Measurements from ENCODE around the gene LRRC8D.

Gene LRRC8D

DNA sequence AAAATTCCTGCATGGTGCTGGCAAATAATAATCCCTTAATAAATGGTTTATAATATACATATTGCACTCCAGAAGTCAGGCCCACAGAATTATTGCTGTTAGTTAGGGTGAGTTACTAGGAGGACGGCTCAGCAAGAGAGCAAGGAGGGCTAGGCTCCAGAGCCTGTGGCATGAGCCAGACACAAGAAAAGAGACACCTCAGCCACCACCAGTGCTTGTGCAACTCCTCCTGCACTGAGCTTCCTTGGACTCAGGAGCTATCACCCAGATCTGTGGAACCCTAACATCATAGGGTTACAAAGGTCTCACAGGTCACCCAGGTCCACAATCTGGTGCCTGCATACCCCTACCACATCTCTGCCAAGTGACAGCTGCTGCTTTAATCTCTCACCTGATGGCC, 12.8 kb upstream of the LRRC8D start:
- Histone ChIP-seq H3K27me3 (ENCODE audit: insufficient read depth, insufficient read length) (no peaks in the 10 kb centered on the region), H3K36me3 (ENCODE audit: insufficient read depth, insufficient read length, low read length) (no peaks in the 10 kb centered on the region), H3K9me3 (ENCODE audit: insufficient read depth, low read length) (no peaks in the 10 kb centered on the region), H3K9ac (ENCODE audit: insufficient read length, low read depth) (no peak overlapping the region), H3K4me3 (ENCODE audit: insufficient read length, low read depth) (no peak overlapping the region), H3K4me1 (ENCODE audit: insufficient read depth, insufficient read length) (peaks cover 7% of the 10 kb centered on the region)
- DNase-seq (ENCODE audit: low read depth, low spot score) = no peak
- TF ChIP-seq SUZ12 (IDR thresholded peaks at IDR 0.05; ENCODE audit: extremely low read depth, insufficient read depth, insufficient read length) = no peak
- TF ChIP-seq YY1 (IDR thresholded peaks at IDR 0.05; ENCODE audit: insufficient read depth, insufficient read length) = no peak
- TF ChIP-seq ZNF274 (IDR thresholded peaks at IDR 0.05; ENCODE audit: low read depth, low read length) = no peak

DNA sequence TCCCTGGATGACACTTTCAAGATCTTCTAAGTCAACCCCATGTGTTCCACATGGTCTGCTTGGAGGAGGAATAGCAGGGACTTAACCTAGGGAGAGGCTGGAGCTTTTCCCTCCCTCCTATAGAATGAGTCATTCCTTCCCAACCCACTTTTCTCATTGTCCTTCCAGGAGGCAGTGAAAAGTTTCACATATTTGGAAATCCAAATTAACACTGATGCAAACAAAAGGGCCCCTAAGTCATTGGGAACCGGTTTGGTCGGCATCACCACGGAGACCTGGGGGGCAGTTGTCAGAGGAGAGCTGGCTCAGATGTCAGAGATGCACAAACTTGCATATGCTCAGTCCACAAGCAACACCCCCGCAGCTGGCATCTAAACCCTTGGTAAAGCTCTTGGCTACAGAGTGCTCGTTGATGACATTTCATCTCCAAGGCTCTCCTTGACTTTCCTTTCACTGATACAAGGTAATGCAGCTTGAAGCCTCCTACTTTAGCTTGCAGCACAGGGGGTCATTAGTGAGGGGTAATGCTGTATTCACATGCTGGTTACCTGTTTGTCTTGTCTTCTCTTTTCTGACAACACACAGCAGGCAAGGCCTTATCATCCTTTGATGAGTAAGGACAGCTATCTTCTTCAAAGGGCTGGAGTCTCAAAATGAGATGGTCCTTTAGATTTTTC, 12.3 kb upstream of the LRRC8D start:
- H3K27me3 ChIP-seq (ENCODE audit: insufficient read depth, insufficient read length) = no peaks in the 10 kb centered on the region
- no peak for DNase-seq (ENCODE audit: low read depth, low spot score)
- H3K4me1 ChIP-seq (ENCODE audit: insufficient read depth, insufficient read length) = peaks cover 7% of the 10 kb centered on the region

DNA sequence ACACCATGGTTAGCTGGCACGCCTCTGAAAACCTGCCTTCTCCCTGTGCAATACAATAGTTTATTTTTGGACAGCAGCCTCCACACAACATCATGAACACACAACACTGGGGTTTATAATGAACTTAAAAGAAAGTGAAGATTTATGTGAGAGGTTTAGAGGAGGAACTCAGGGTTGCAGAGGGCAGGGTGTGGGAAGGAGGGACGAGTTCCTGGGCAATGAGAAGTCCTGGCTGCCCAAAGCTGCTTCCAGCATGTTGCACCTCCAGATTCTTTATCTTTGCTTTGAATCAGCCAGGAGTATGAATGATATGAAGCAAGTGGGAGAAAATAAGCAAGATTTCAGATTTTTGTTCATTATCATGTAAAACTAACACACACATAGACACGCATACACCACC, 11.3 kb upstream of the LRRC8D start:
- H3K9me3 ChIP-seq (ENCODE audit: insufficient read depth, low read length) = no peaks in the 10 kb centered on the region
- H3K4me1 ChIP-seq (ENCODE audit: insufficient read depth, insufficient read length) = peaks cover 7% of the 10 kb centered on the region
- H3K27me3 ChIP-seq (ENCODE audit: insufficient read depth, insufficient read length) = no peaks in the 10 kb centered on the region
- no peak overlapping the region for H3K9ac ChIP-seq (ENCODE audit: insufficient read length, low read depth)
- no peak for TF ChIP-seq ZNF274 (IDR thresholded peaks at IDR 0.05; ENCODE audit: low read depth, low read length)
- no peak for TF ChIP-seq SUZ12 (IDR thresholded peaks at IDR 0.05; ENCODE audit: extremely low read depth, insufficient read depth, insufficient read length)
- TF ChIP-seq YY1 (IDR thresholded peaks at IDR 0.05; ENCODE audit: insufficient read depth, insufficient read length) = no peak
- no peak overlapping the region for H3K4me3 ChIP-seq (ENCODE audit: insufficient read length, low read depth)
- DNase-seq (ENCODE audit: low read depth, low spot score) = no peak
- no peaks in the 10 kb centered on the region for H3K36me3 ChIP-seq (ENCODE audit: insufficient read depth, insufficient read length, low read length)

More for the DNA sequence above, 12.3 kb upstream of the LRRC8D start:
- Histone ChIP-seq H3K4me3 (ENCODE audit: insufficient read length, low read depth) (no peak overlapping the region), H3K36me3 (ENCODE audit: insufficient read depth, insufficient read length, low read length) (no peaks in the 10 kb centered on the region), H3K9me3 (ENCODE audit: insufficient read depth, low read length) (no peaks in the 10 kb centered on the region), H3K9ac (ENCODE audit: insufficient read length, low read depth) (no peak overlapping the region)
- TF ChIP-seq SUZ12 (IDR thresholded peaks at IDR 0.05; ENCODE audit: extremely low read depth, insufficient read depth, insufficient read length) = no peak
- TF ChIP-seq ZNF274 (IDR thresholded peaks at IDR 0.05; ENCODE audit: low read depth, low read length) = no peak
- no peak for TF ChIP-seq YY1 (IDR thresholded peaks at IDR 0.05; ENCODE audit: insufficient read depth, insufficient read length)

DNA sequence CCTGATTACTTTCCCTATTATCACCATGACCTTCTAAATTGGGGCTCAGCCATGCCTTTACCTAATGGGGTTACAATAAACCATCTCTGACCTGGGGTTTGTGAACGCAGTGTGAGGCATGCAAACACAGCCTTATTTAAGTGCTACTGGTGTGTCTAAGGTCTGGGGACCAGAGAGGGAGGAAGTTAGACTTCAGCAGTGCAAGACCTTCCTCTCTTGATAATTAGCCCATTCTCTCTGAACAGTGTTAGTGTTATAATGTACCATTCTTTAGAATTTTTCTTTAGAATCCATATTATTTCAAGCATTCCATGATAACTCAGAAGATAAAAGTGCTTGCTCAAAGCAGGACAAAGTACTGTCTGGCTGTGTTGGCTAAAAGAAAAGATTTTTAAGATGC, 10.5 kb upstream of the LRRC8D start:
- Histone ChIP-seq H3K9me3 (ENCODE audit: insufficient read depth, low read length) (no peaks in the 10 kb centered on the region), H3K27me3 (ENCODE audit: insufficient read depth, insufficient read length) (no peaks in the 10 kb centered on the region), H3K36me3 (ENCODE audit: insufficient read depth, insufficient read length, low read length) (no peaks in the 10 kb centered on the region), H3K9ac (ENCODE audit: insufficient read length, low read depth) (no peak overlapping the region), H3K4me1 (ENCODE audit: insufficient read depth, insufficient read length) (peaks cover 7% of the 10 kb centered on the region), H3K4me3 (ENCODE audit: insufficient read length, low read depth) (no peak overlapping the region)
- DNase-seq (ENCODE audit: low read depth, low spot score) = no peak
- TF ChIP-seq ZNF274 (IDR thresholded peaks at IDR 0.05; ENCODE audit: low read depth, low read length) (no peak), YY1 (IDR thresholded peaks at IDR 0.05; ENCODE audit: insufficient read depth, insufficient read length) (no peak), SUZ12 (IDR thresholded peaks at IDR 0.05; ENCODE audit: extremely low read depth, insufficient read depth, insufficient read length) (no peak)

DNA sequence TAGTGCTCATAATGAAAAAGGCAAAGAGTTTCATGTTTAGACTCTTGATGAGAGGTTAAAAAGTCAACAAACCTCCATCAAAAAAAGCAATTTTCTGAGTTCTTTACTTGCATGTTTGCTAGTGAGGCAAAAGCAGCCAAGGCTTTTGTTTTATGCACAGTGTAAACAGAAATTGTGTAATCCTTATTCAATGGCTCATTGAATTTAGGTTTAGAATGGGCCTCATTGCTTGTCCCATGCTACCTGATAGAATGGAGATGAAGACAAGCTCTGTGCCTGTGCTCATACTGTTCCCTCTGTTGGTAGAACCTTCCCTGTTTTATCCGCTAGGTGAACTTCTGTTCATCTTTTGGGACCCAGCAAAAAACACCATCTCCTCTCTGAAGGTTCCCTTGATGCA, 10.0 kb upstream of the LRRC8D start:
- no peak for DNase-seq (ENCODE audit: low read depth, low spot score)
- Histone ChIP-seq H3K9me3 (ENCODE audit: insufficient read depth, low read length) (no peaks in the 10 kb centered on the region), H3K4me1 (ENCODE audit: insufficient read depth, insufficient read length) (peaks cover 7% of the 10 kb centered on the region), H3K27me3 (ENCODE audit: insufficient read depth, insufficient read length) (no peaks in the 10 kb centered on the region), H3K36me3 (ENCODE audit: insufficient read depth, insufficient read length, low read length) (no peaks in the 10 kb centered on the region), H3K4me3 (ENCODE audit: insufficient read length, low read depth) (no peak overlapping the region), H3K9ac (ENCODE audit: insufficient read length, low read depth) (no peak overlapping the region)
- TF ChIP-seq YY1 (IDR thresholded peaks at IDR 0.05; ENCODE audit: insufficient read depth, insufficient read length) (no peak), ZNF274 (IDR thresholded peaks at IDR 0.05; ENCODE audit: low read depth, low read length) (no peak), SUZ12 (IDR thresholded peaks at IDR 0.05; ENCODE audit: extremely low read depth, insufficient read depth, insufficient read length) (no peak)

DNA sequence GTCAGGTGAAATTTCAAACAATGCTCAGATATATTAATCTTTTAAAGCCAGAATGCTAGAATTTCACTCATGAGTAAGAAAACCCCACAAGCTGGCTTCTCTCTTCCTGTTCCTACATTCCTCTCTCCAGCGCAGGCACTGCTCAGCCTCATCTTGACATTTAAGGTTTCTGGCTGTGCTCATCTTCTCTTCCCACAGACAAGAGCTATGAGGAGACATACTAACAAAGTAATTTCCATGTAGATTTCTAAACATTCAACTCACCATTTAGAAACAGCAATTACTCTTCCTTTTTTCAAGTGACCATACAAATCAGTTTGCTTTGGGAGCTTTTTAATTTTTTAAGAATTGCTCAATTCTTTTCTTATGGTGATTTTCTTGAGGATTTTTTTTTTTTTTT, 7.8 kb upstream of the LRRC8D start:
- Histone ChIP-seq H3K9ac (ENCODE audit: insufficient read length, low read depth) (no peak overlapping the region), H3K27me3 (ENCODE audit: insufficient read depth, insufficient read length) (no peaks in the 10 kb centered on the region), H3K9me3 (ENCODE audit: insufficient read depth, low read length) (no peaks in the 10 kb centered on the region), H3K36me3 (ENCODE audit: insufficient read depth, insufficient read length, low read length) (no peaks in the 10 kb centered on the region), H3K4me3 (ENCODE audit: insufficient read length, low read depth) (no peak overlapping the region), H3K4me1 (ENCODE audit: insufficient read depth, insufficient read length) (peaks cover 6% of the 10 kb centered on the region)
- no peak for DNase-seq (ENCODE audit: low read depth, low spot score)
- no peak for TF ChIP-seq ZNF274 (IDR thresholded peaks at IDR 0.05; ENCODE audit: low read depth, low read length)
- TF ChIP-seq SUZ12 (IDR thresholded peaks at IDR 0.05; ENCODE audit: extremely low read depth, insufficient read depth, insufficient read length) = no peak
- no peak for TF ChIP-seq YY1 (IDR thresholded peaks at IDR 0.05; ENCODE audit: insufficient read depth, insufficient read length)

DNA sequence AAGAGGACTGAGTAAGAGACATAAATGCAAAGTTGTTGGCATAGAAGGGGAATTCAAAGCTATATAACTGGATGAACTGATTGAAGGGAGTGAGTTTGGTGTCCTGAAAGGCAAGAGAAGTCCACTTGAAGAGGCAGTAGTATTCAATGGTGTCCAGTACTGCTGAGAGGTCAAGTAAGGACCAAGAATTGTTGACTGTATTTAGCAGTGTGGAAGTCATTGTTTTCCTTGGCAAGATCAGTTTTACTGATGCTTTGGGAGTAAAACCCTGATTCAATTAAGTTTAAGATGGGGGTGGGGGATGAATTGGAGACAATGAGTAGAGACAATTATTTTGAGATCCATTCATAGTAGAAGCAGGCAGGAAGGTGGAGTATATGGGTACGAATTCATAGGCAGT, 5.8 kb upstream of the LRRC8D start:
- H3K27me3 ChIP-seq (ENCODE audit: insufficient read depth, insufficient read length) = peaks cover 11% of the 10 kb centered on the region
- H3K36me3 ChIP-seq (ENCODE audit: insufficient read depth, insufficient read length, low read length) = no peaks in the 10 kb centered on the region
- DNase-seq (ENCODE audit: low read depth, low spot score) = no peak
- H3K9ac ChIP-seq (ENCODE audit: insufficient read length, low read depth) = no peak overlapping the region
- H3K4me3 ChIP-seq (ENCODE audit: insufficient read length, low read depth) = no peak overlapping the region
- peaks cover 3% of the 10 kb centered on the region for H3K4me1 ChIP-seq (ENCODE audit: insufficient read depth, insufficient read length)
- TF ChIP-seq YY1 (IDR thresholded peaks at IDR 0.05; ENCODE audit: insufficient read depth, insufficient read length) (no peak), ZNF274 (IDR thresholded peaks at IDR 0.05; ENCODE audit: low read depth, low read length) (no peak), SUZ12 (IDR thresholded peaks at IDR 0.05; ENCODE audit: extremely low read depth, insufficient read depth, insufficient read length) (no peak)
- H3K9me3 ChIP-seq (ENCODE audit: insufficient read depth, low read length) = no peaks in the 10 kb centered on the region
